Sigmoid colon (tissue), 7 donors: Measurements from ENCODE around the gene ATP6V0E2. TPM values are rescaled to one million over a fixed set of nuclear protein-coding genes. Genes with fewer than 3 reads are reported as not detected.

Experiments used
- DNase-seq: peaks from one replicate; pipeline ENCODE4 v3.0.0-alpha.2; 2019
- H3K27ac ChIP-seq, 4 donors: fragments of 200-600 bp; sonication (generic); one replicate each; pipeline ENCODE4 v1.5.1; 2016 to 2019; ENCODE audit warnings: mild to moderate bottlenecking in 1 of 4
- H3K27me3 ChIP-seq, 3 donors: fragments of 200-600 bp; sonication (generic); one replicate each; pipeline ENCODE4 v1.5.1; 2019; ENCODE audit warnings: mild to moderate bottlenecking in 1 of 3
- H3K36me3 ChIP-seq, 4 donors: fragments of 200-600 bp; sonication (generic); one replicate each; pipeline ENCODE4 v1.5.1; 2016 to 2019
- H3K4me1 ChIP-seq, 4 donors: fragments of 200-600 bp; sonication (generic); one replicate each; pipeline ENCODE4 v1.5.1; 2017 to 2019
- H3K4me3 ChIP-seq, 4 donors: fragments of 200-600 bp; sonication (generic); one replicate each; pipeline ENCODE4 v1.5.1; 2017 to 2019; ENCODE audit warnings: mild to moderate bottlenecking in 2 of 4, moderate library complexity in 1 of 4
- H3K9me3 ChIP-seq, 4 donors: fragments of 200-600 bp in 3 of 4; sonication (generic) in 3 of 4; one replicate each; pipeline versions ENCODE4 v1.5.1 to v1.6.1; 2013 to 2019
- CTCF ChIP-seq, 4 experiments: fragments of 450-650 bp in 3 of 4; fragments of 200-600 bp in 1 of 4; IDR thresholded peaks; one replicate each; pipeline ENCODE4 v1.5.1; 2016 to 2019; ENCODE audit warnings: antibody characterized with exemption in 4 of 4, mild to moderate bottlenecking in 3 of 4, moderate library complexity in 2 of 4
- EP300 ChIP-seq, 4 donors: sonication (generic); formaldehyde crosslinking; IDR thresholded peaks; one replicate each; pipeline ENCODE4 v1.6.1; 2017; ENCODE audit warnings: antibody characterized with exemption in 4 of 4
- POLR2A ChIP-seq, 2 donors: fragments of 450-650 bp; IDR thresholded peaks; one replicate each; pipeline ENCODE4 v1.6.1; 2016; ENCODE audit warnings: antibody characterized with exemption in 2 of 2, mild to moderate bottlenecking in 2 of 2, moderate library complexity in 2 of 2
- POLR2AphosphoS5 ChIP-seq, 4 donors: sonication (generic); formaldehyde crosslinking; IDR thresholded peaks; one replicate each; pipeline ENCODE4 v1.6.1; 2017; ENCODE audit warnings: antibody characterized with exemption in 4 of 4
- WGBS, 2 donors: extraction: QIAGEN DNeasy Blood & Tissue Kit; methylation state at CpG; one replicate each; pipeline ENCODE4 v1.1.7; 2013; 5-methylcytosine and 5-hydroxymethylcytosine counted together
- intact Hi-C: fragments of 100-400 bp; cut with DNase I; formaldehyde crosslinking; loops from one replicate; pipeline ENCODE4 v1.15.1; 2023
- polyA plus RNA-seq, 3 donors: library from polyadenylated mRNA; stranded (reverse); fragments of 200-250 nt; gene quantifications; one replicate each; pipeline ENCODE4 v1.2.3, GENCODE V29; 2013
- total RNA-seq, 4 donors: library from RNA; depleted of rRNA; stranded (reverse); fragments of >200 nt; gene quantifications; one replicate each; pipeline ENCODE4 v1.1.0, GENCODE V29; 2016
- donor health status: healthy with polysubstance abuse.
- donor health status: Bipolar disorder and iron deficiency.
- donor health status: healthy.

The ATP6V0E2 gene
- total and polyA plus RNA-seq, 7 donors: 13.2 to 45.5 (median 27.1) TPM

DNA sequence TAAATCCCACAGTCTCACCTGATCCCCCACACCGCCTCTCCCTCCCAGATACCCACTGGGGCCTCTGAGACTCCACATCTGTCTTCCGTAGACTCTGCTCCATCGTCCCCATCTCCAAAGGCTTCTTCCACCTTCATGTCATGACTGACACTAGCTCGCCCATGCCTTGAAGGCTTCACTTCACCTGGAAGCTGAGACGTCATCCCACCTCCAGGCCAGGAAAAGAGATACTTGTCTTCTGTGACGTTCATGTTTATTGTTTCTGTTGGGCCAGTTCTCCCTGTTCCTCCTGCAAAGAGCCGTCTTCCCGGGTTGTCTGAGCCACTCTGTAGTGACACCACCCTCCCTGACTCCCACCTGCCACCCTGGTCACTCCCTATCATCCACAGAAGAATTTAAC, 39.2 kb upstream of the ATP6V0E2 start:
- Histone ChIP-seq H3K27me3 (peaks cover 0 to 11% (median 0%) of the 10 kb centered on the region in 3 donors), H3K36me3 (no peaks in the 10 kb centered on the region), H3K27ac (no peak overlapping the region), H3K9me3 (no peaks in the 10 kb centered on the region), H3K4me3 (no peak overlapping the region), H3K4me1 (peaks cover 0 to 13% (median 8%) of the 10 kb centered on the region in 4 donors)
- TF ChIP-seq POLR2A (IDR thresholded peaks at IDR 0.05) (no peak), CTCF (IDR thresholded peaks at IDR 0.05) (no peak), POLR2AphosphoS5 (IDR thresholded peaks at IDR 0.05) (no peak), EP300 (IDR thresholded peaks at IDR 0.05) (no peak)
- intact Hi-C loops: no loop called here
- DNase-seq: peak; percentile 50
- WGBS, 2 donors: 90 to 91% methylated on average over 8 of the region's 8 CpGs

DNA sequence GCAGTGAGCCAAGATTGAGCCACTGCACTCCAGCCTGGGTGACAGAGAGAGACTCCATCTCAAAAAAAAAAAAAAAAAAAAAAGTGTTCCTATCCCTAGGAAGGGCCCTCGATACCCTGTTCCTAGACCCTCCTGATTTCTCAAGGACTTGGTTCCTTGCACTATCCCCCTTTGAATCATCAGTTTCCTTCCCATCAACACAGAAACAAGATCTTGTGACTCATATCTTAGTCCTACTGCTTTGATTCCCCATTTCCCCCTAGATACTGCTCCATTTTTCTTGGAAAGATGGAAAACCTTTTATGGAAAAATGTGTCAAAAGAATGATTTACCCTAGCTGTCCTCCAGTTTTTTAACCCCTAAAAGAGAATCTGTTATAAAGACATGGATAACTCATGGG, 37.3 kb upstream of the ATP6V0E2 start:
- TF ChIP-seq EP300 (IDR thresholded peaks at IDR 0.05) (no peak), CTCF (IDR thresholded peaks at IDR 0.05) (no peak), POLR2AphosphoS5 (IDR thresholded peaks at IDR 0.05) (no peak), POLR2A (IDR thresholded peaks at IDR 0.05) (no peak)
- WGBS, 2 donors: 44 to 95% methylated on average over 1 of the region's 1 CpG
- Histone ChIP-seq H3K36me3 (no peaks in the 10 kb centered on the region), H3K9me3 (no peaks in the 10 kb centered on the region), H3K4me1 (peaks cover 0 to 15% (median 9%) of the 10 kb centered on the region in 4 donors), H3K4me3 (no peak overlapping the region), H3K27ac (no peak overlapping the region), H3K27me3 (peaks cover 0 to 2% (median 0%) of the 10 kb centered on the region in 3 donors)
- intact Hi-C loops: loop anchor here (2.0 kb wide), 1 partner anchor 122 kb away; a partner anchor contains a TSS
- DNase-seq: no peak

GRCh38 chr7:149837564-149838223, 36.1 kb upstream of the ATP6V0E2 start:
- H3K36me3 ChIP-seq: no peaks in the 10 kb centered on the region
- peak overlapping the region in 2 of 4 donors; percentile 96 to 100 for H3K4me3 ChIP-seq
- WGBS, 2 donors: 36 to 41% methylated on average over 17 of the region's 17 CpGs
- peak overlapping the region; percentile 89 to 98 (median 98) for H3K27ac ChIP-seq
- TF ChIP-seq CTCF (IDR thresholded peaks at IDR 0.05) (no peak), POLR2A (IDR thresholded peaks at IDR 0.05) (no peak), POLR2AphosphoS5 (IDR thresholded peaks at IDR 0.05) (no peak), EP300 (IDR thresholded peaks at IDR 0.05) (no peak)
- peaks cover 0 to 15% (median 9%) of the 10 kb centered on the region in 4 donors for H3K4me1 ChIP-seq
- DNase-seq: peak; percentile 50
- no peaks in the 10 kb centered on the region for H3K27me3 ChIP-seq
- no peaks in the 10 kb centered on the region for H3K9me3 ChIP-seq
- intact Hi-C loops: loop anchor here (1.0 to 2.0 kb wide), 3 partner anchors 35 to 123 kb away; partner anchors contain the start of gene ATP6V0E2

- Histone ChIP-seq H3K36me3 (no peaks in the 10 kb centered on the region), H3K27ac (peak within 1 kb of the TSS; percentile 89 to 98 (median 98)), H3K9me3 (no peaks in the 10 kb centered on the region), H3K4me1 (peaks cover 0 to 15% (median 9%) of the 10 kb centered on the region in 4 donors), H3K27me3 (no peaks in the 10 kb centered on the region), H3K4me3 (peak within 1 kb of the TSS; percentile 74 to 100 (median 96))
- no peak for TF ChIP-seq EP300 (IDR thresholded peaks at IDR 0.05)
- TF ChIP-seq POLR2A (IDR thresholded peaks at IDR 0.05): peak; percentile 51 to 57
- no peak for TF ChIP-seq CTCF (IDR thresholded peaks at IDR 0.05)
- peak; percentile 85 to 98 (median 89) for TF ChIP-seq POLR2AphosphoS5 (IDR thresholded peaks at IDR 0.05)
- 0% methylated on average over 86 of the region's 86 CpGs for WGBS, 2 donors
- DNase-seq: peak; percentile 99
- intact Hi-C loops: loop anchor here (1.0 to 2.0 kb wide), 2 partner anchors 34 to 67 kb away; partner anchors contain the start of gene ATP6V0E2
Observed at GRCh38 chr7:149838224-149838991, 35.4 kb upstream of the ATP6V0E2 start, which contains the start of gene ZNF862. TSS of gene ZNF862 (plus strand) at chr7:149838375. CDS start at chr7:149838612, 237 bp downstream.
